HCT116 (cell line): ENCODE results near the gene AQP5. TPM values are rescaled to one million over a fixed set of nuclear protein-coding genes. Genes with fewer than 3 reads are reported as not detected.

Experiments
- ATAC-seq: fragments of 200-7000 bp; cut with Tn5 transposase; 2 replicates; pipeline ENCODE4 v1.9.1; 2020; ENCODE audit warnings: mild to moderate bottlenecking, moderate library complexity
- BruUV-seq: library from RNA; stranded (reverse); fragments of 400-500 nt; replicated peaks from 2 replicates; lab custom pipeline; 2021; lab: Mats Ljungman, UMichigan
- CTCF ChIA-PET: fragments of 300-600 bp; sonication (Branson Sonifier 250); formaldehyde crosslinking; loops from one replicate; lab custom pipeline; 2021; ENCODE audit warnings: antibody characterized with exemption; lab: Charles Lee
- POLR2A ChIA-PET: fragments of 300-600, 350-600 bp; sonication (Branson Sonifier 250); formaldehyde crosslinking; loops from one replicate; lab custom pipeline; 2021; ENCODE audit warnings: antibody characterized with exemption; lab: Charles Lee
- RAD21 ChIA-PET, 2 experiments: fragments of 300-600 bp; sonication (Branson Sonifier 250); formaldehyde crosslinking; loops; one replicate each; lab custom pipeline; 2023; ENCODE audit warnings: low total read pairs in 2 of 2; ENCODE audit not compliant: uncharacterized antibody in 2 of 2, unreplicated experiment in 2 of 2, low non-redundant PET in 1 of 2; lab: Charles Lee
- DNase-seq: peaks from one replicate; pipeline ENCODE4 v3.0.0-alpha.2; 2010; ENCODE audit warnings: low read depth, low spot score
- H2AFZ ChIP-seq: fragments of 200-600 bp; shearing (Covaris generic), sonication (generic); 2 replicates; pipeline ENCODE4 v1.6.1; 2017; ENCODE audit warnings: low read depth, mixed run types, mixed read lengths, antibody characterized with exemption, low read length; ENCODE audit not compliant: poor library complexity, severe bottlenecking
- H3K27ac ChIP-seq: 2 replicates; pipeline ENCODE4 v1.5.1; 2012; ENCODE audit warnings: low read depth, low read length
- H3K27me3 ChIP-seq: fragments of 200-600 bp; sonication (generic); 2 replicates; pipeline ENCODE4 v1.6.1; 2016; ENCODE audit warnings: mixed run types, low read length, mixed read lengths; ENCODE audit not compliant: insufficient read depth
- H3K36me3 ChIP-seq, 2 experiments: fragments of 200-500 bp in 1 of 2; fragments of 200-600 bp in 1 of 2; sonication (Bioruptor generic) in 1 of 2; sonication (generic) in 1 of 2; 2 replicates each; pipeline versions ENCODE4 v1.5.1 to v1.6.1; 2014 to 2016; ENCODE audit warnings: low read length in 2 of 2, inconsistent platforms in 1 of 2, mixed read lengths in 1 of 2, mixed run types in 1 of 2; ENCODE audit not compliant: insufficient read depth in 2 of 2, control insufficient read depth in 1 of 2
- H3K4me1 ChIP-seq, 2 experiments: fragments of 200-600 bp in 1 of 2; sonication (generic) in 1 of 2; 2 replicates each; pipeline versions ENCODE4 v1.5.1 to v1.6.1; 2012 to 2017; ENCODE audit warnings: low read length in 2 of 2, inconsistent platforms in 1 of 2, mild to moderate bottlenecking in 1 of 2, mixed read lengths in 1 of 2, mixed run types in 1 of 2, moderate library complexity in 1 of 2; ENCODE audit not compliant: insufficient read depth in 2 of 2, control insufficient read depth in 1 of 2
- H3K4me2 ChIP-seq: fragments of 200-600 bp; sonication (generic); 2 replicates; pipeline ENCODE4 v1.6.1; 2017; ENCODE audit warnings: mixed run types, low read length, mixed read lengths
- H3K4me3 ChIP-seq, 2 experiments: fragments of 200-600 bp in 1 of 2; sonication (generic) in 1 of 2; replicated peaks in 1 of 2; 2 replicates each; pipeline ENCODE4 v1.5.1; 2011 to 2016; ENCODE audit warnings: low read length in 2 of 2, control low read depth in 1 of 2, low read depth in 1 of 2, mild to moderate bottlenecking in 1 of 2, mixed read lengths in 1 of 2, mixed run types in 1 of 2
- H3K79me2 ChIP-seq: fragments of 200-600 bp; sonication (generic); 2 replicates; pipeline ENCODE4 v1.6.1; 2017; ENCODE audit warnings: mild to moderate bottlenecking, mixed run types, low read length, moderate library complexity, mixed read lengths; ENCODE audit not compliant: insufficient read depth
- H3K9ac ChIP-seq: fragments of 200-600 bp; sonication (generic); 2 replicates; pipeline ENCODE4 v1.6.1; 2016; ENCODE audit warnings: low read length, mixed read lengths
- H3K9me2 ChIP-seq: fragments of 200-600 bp; sonication (generic), shearing (Covaris generic); 2 replicates; pipeline ENCODE4 v1.6.1; 2017; ENCODE audit warnings: mixed run types, mild to moderate bottlenecking, moderate library complexity; ENCODE audit not compliant: insufficient read depth
- H3K9me3 ChIP-seq, 2 experiments: fragments of 200-500 bp in 1 of 2; fragments of 200-600 bp in 1 of 2; sonication (Bioruptor generic) in 1 of 2; sonication (generic) in 1 of 2; 2 replicates each; pipeline ENCODE4 v1.6.1; 2014 to 2017; ENCODE audit warnings: low read length in 2 of 2, mixed read lengths in 2 of 2, inconsistent platforms in 1 of 2, low read depth in 1 of 2, mild to moderate bottlenecking in 1 of 2, mixed run types in 1 of 2, moderate library complexity in 1 of 2; ENCODE audit not compliant: control insufficient read depth in 1 of 2, insufficient read depth in 1 of 2
- H4K20me1 ChIP-seq: fragments of 200-600 bp; sonication (generic), shearing (Covaris generic); 2 replicates; pipeline ENCODE4 v1.6.1; 2017; ENCODE audit warnings: mixed run types, mild to moderate bottlenecking, moderate library complexity; ENCODE audit not compliant: insufficient read depth
- EGR1 ChIP-seq: IDR thresholded peaks from 2 replicates; pipeline ENCODE4 v1.6.1; 2012; ENCODE audit warnings: low read depth
- ELF1 ChIP-seq: IDR thresholded peaks from 2 replicates; pipeline ENCODE4 v1.6.1; 2012; ENCODE audit warnings: low read depth, borderline replicate concordance
- EZH2 ChIP-seq: fragments of 200-600 bp; sonication (generic); IDR thresholded peaks from 2 replicates; pipeline ENCODE4 v1.6.1; 2017; ENCODE audit warnings: antibody characterized with exemption, mixed run types
- EZH2phosphoT487 ChIP-seq: fragments of 200-600 bp; IDR thresholded peaks from 2 replicates; pipeline ENCODE4 v1.6.1; 2018; ENCODE audit warnings: antibody characterized with exemption, borderline replicate concordance
- FOSL1 ChIP-seq: IDR thresholded peaks from 2 replicates; pipeline ENCODE4 v1.6.1; 2012; ENCODE audit warnings: low read depth
- JUND ChIP-seq: IDR thresholded peaks from 2 replicates; pipeline ENCODE4 v1.6.1; 2012
- RAD21 ChIP-seq: IDR thresholded peaks from 2 replicates; pipeline ENCODE4 v1.6.1; 2012; ENCODE audit warnings: low read depth, mild to moderate bottlenecking
- SIN3A ChIP-seq: IDR thresholded peaks from 2 replicates; pipeline ENCODE4 v1.6.1; 2012; ENCODE audit warnings: low read depth
- YY1 ChIP-seq: IDR thresholded peaks from 2 replicates; pipeline ENCODE4 v1.6.1; 2011; ENCODE audit warnings: low read length, low read depth, moderate library complexity, mild to moderate bottlenecking; ENCODE audit not compliant: insufficient replicate concordance; ENCODE audit errors: extremely low read depth
- ZFX ChIP-seq: fragments of 450-650 bp; IDR thresholded peaks from 2 replicates; pipeline ENCODE4 v1.6.1; 2017
- ZNF274 ChIP-seq: fragments of 200-500 bp; sonication (Bioruptor generic); IDR thresholded peaks from 2 replicates; pipeline ENCODE4 v1.6.1; 2014; ENCODE audit warnings: mild to moderate bottlenecking, low read depth, low read length, inconsistent platforms
- intact Hi-C: fragments of 100-400 bp; cut with micrococcal nuclease; formaldehyde crosslinking; loops from 2 replicates; pipeline ENCODE4 v1.10.0; 2022
- total RNA-seq: library from RNA; stranded (reverse); gene quantifications from one replicate; pipeline ENCODE4 v1.2.1, GENCODE V29; 2021; ENCODE audit not compliant: unreplicated experiment
- TF ChIP-seq, protein P1 (sequence below): IDR thresholded peaks from 2 replicates; pipeline ENCODE4 v1.6.1; 2012; ENCODE audit warnings: low read depth

The AQP5 gene
- total RNA-seq, 1 experiment from 2014 or later, result not detected

DNA sequence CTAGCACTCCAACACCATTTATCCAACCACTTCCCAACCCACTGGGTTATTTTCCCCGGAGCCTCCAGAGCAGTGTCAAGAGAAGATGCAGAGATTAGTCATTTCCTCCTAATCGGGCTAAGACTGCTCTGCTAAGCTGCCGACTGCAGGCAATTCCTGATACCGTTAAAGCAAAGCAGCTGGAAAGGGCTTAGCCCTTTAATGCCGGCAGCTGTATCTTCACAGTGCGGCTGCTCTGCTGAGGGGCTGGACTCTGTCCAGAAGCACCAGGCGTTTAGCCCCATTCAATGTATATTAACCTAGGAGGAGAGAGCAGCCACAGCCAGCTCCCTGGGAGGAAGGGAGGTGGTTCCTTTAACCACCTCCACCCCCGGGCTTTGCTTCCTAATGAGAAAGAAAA lies 22.2 kb downstream of the AQP5 start:
- ATAC-seq (no peak), DNase-seq (no peak)
- H3K27me3 ChIP-seq, result no peaks in the 10 kb centered on the region
- POLR2A ChIA-PET, result no interaction called here
- no peaks in the 10 kb centered on the region for H3K4me1 ChIP-seq
- H2AFZ ChIP-seq, result no peak overlapping the region
- H3K4me2 ChIP-seq, result no peak overlapping the region
- RAD21 ChIA-PET, result no interaction called here
- H3K4me3 ChIP-seq, result no peak overlapping the region
- no peak overlapping the region for H3K27ac ChIP-seq
- no peaks in the 10 kb centered on the region for H4K20me1 ChIP-seq
- BruUV-seq, result no TSS peak
- no peaks in the 10 kb centered on the region for H3K9me2 ChIP-seq
- H3K79me2 ChIP-seq, result no peaks in the 10 kb centered on the region
- no peaks in the 10 kb centered on the region for H3K9me3 ChIP-seq
- no peak for TF ChIP-seq ELF1
- no peak for TF ChIP-seq ZFX
- no peak for TF ChIP-seq RAD21
- TF ChIP-seq, protein P1, sequence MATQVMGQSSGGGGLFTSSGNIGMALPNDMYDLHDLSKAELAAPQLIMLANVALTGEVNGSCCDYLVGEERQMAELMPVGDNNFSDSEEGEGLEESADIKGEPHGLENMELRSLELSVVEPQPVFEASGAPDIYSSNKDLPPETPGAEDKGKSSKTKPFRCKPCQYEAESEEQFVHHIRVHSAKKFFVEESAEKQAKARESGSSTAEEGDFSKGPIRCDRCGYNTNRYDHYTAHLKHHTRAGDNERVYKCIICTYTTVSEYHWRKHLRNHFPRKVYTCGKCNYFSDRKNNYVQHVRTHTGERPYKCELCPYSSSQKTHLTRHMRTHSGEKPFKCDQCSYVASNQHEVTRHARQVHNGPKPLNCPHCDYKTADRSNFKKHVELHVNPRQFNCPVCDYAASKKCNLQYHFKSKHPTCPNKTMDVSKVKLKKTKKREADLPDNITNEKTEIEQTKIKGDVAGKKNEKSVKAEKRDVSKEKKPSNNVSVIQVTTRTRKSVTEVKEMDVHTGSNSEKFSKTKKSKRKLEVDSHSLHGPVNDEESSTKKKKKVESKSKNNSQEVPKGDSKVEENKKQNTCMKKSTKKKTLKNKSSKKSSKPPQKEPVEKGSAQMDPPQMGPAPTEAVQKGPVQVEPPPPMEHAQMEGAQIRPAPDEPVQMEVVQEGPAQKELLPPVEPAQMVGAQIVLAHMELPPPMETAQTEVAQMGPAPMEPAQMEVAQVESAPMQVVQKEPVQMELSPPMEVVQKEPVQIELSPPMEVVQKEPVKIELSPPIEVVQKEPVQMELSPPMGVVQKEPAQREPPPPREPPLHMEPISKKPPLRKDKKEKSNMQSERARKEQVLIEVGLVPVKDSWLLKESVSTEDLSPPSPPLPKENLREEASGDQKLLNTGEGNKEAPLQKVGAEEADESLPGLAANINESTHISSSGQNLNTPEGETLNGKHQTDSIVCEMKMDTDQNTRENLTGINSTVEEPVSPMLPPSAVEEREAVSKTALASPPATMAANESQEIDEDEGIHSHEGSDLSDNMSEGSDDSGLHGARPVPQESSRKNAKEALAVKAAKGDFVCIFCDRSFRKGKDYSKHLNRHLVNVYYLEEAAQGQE, result no peak
- TF ChIP-seq YY1, result no peak
- TF ChIP-seq EZH2phosphoT487, result no peak
- TF ChIP-seq EZH2, result no peak
- TF ChIP-seq FOSL1, result no peak
- no peak for TF ChIP-seq EGR1
- TF ChIP-seq JUND, result no peak
- no peak for TF ChIP-seq SIN3A
- no peak for TF ChIP-seq ZNF274
- TF ChIP-seq, all 23 proteins: peak for 0
- no peak overlapping the region for H3K9ac ChIP-seq
- peaks cover 16 to 22% of the 10 kb centered on the region in 2 experiments for H3K36me3 ChIP-seq
- intact Hi-C loops, result no loop called here
- CTCF ChIA-PET, result interaction anchor here (0.8 to 1.4 kb wide), 2 partner anchors 17 to 86 kb away, joined by 3 to 6 read pairs; no protein-coding TSS in a partner anchor
